HepG2 (cell line): ENCODE results near the gene CDK2. TPM values are rescaled to one million over a fixed set of nuclear protein-coding genes. Genes with fewer than 3 reads are reported as not detected.

Source experiments
- ARHGAP35 ChIP-seq: sonication (generic); formaldehyde crosslinking; IDR thresholded peaks from 2 replicates; pipeline ENCODE4 v1.9.0; 2022; ENCODE audit warnings: mild to moderate bottlenecking, inconsistent platforms, moderate library complexity, missing genetic modification reagents, borderline replicate concordance
- CBX5 ChIP-seq: sonication (generic); formaldehyde crosslinking; IDR thresholded peaks from 2 replicates; pipeline ENCODE4 v1.4.0; 2020; ENCODE audit warnings: missing genetic modification reagents, borderline replicate concordance
- DPF2 ChIP-seq: sonication (generic); formaldehyde crosslinking; IDR thresholded peaks from 2 replicates; pipeline ENCODE4 v1.4.0; 2020; ENCODE audit warnings: mild to moderate bottlenecking, low read depth, missing genetic modification reagents, borderline replicate concordance
- GATAD1 ChIP-seq: IDR thresholded peaks from 2 replicates; pipeline ENCODE4 v1.6.1; 2016; ENCODE audit warnings: missing genetic modification reagents, missing compliant biosample characterization
- JUN ChIP-seq: sonication (generic); formaldehyde crosslinking; IDR thresholded peaks from 2 replicates; pipeline ENCODE4 v1.4.0; 2020; ENCODE audit warnings: mild to moderate bottlenecking, missing genetic modification reagents
- MXI1 ChIP-seq: IDR thresholded peaks from 3 replicates; pipeline ENCODE4 v1.6.1; 2012; ENCODE audit warnings: low read depth, low read length, inconsistent platforms, borderline replicate concordance
- NBN ChIP-seq: fragments of 450-650 bp; conservative IDR thresholded peaks from 2 replicates; pipeline ENCODE4 v1.6.1; 2017
- NCOA2 ChIP-seq: sonication (generic); formaldehyde crosslinking; IDR thresholded peaks from 2 replicates; pipeline ENCODE4 v1.8.0; 2022; ENCODE audit warnings: inconsistent platforms
- STAG1 ChIP-seq: sonication (generic); formaldehyde crosslinking; IDR thresholded peaks from 2 replicates; pipeline ENCODE4 v1.4.0; 2020; ENCODE audit warnings: missing genetic modification reagents
- TOE1 ChIP-seq: sonication (generic); formaldehyde crosslinking; IDR thresholded peaks from 2 replicates; pipeline ENCODE4 v1.4.0; 2020; ENCODE audit warnings: mild to moderate bottlenecking, missing genetic modification reagents
- ZMAT3 ChIP-seq: sonication (generic); formaldehyde crosslinking; conservative IDR thresholded peaks from 2 replicates; pipeline ENCODE4 v1.7.0; 2021; ENCODE audit warnings: missing genetic modification reagents
- ZNF7 ChIP-seq: IDR thresholded peaks from 2 replicates; pipeline ENCODE4 v1.6.1; 2016; ENCODE audit warnings: missing biosample characterization, missing genetic modification reagents
- ZNF792 ChIP-seq: IDR thresholded peaks from 2 replicates; pipeline ENCODE4 v1.6.1; 2016
- ZNF850 ChIP-seq: sonication (generic); formaldehyde crosslinking; conservative IDR thresholded peaks from 2 replicates; pipeline ENCODE4 v1.9.0; 2021; ENCODE audit warnings: mild to moderate bottlenecking, missing genetic modification reagents
- polyA plus RNA-seq, 8 experiments: library from polyadenylated mRNA; depleted of rRNA in 3 of 8; stranded (reverse) in 7 of 8; unstranded in 1 of 8; fragments of >200 nt; fragmentation: Illumina TruSeq in 4 of 8; extraction: Trizol in 4 of 8; gene quantifications; 2 replicates each; pipeline versions ENCODE4 v1.2.1 to v1.2.3, GENCODE V29; 2011 to 2016; ENCODE audit warnings: low read depth in 4 of 8, missing spikeins in 1 of 8, mixed read lengths in 1 of 8; ENCODE audit not compliant: insufficient read depth in 1 of 8
- total RNA-seq, 5 experiments: library from RNA; depleted of rRNA; stranded (reverse); fragments of >200 nt; fragmentation: Illumina TruSeq; extraction: Trizol; gene quantifications; 2 replicates each; pipeline ENCODE4 v1.2.3, GENCODE V29; 2016; ENCODE audit warnings: low read depth in 1 of 5
- TF ChIP-seq, protein P1 (sequence below): sonication (generic); formaldehyde crosslinking; IDR thresholded peaks from 2 replicates; pipeline ENCODE4 v1.4.0; 2020; ENCODE audit warnings: mild to moderate bottlenecking, missing genetic modification reagents, borderline replicate concordance
- TF ChIP-seq, protein P2 (sequence below): sonication (generic); formaldehyde crosslinking; conservative IDR thresholded peaks from 2 replicates; pipeline ENCODE4 v1.5.0; 2020; ENCODE audit warnings: missing genetic modification reagents
- TF ChIP-seq, protein P3 (sequence below): sonication (generic); formaldehyde crosslinking; IDR thresholded peaks from 2 replicates; pipeline ENCODE4 v1.8.0; 2022; ENCODE audit warnings: mild to moderate bottlenecking, missing genetic modification reagents, moderate library complexity
- TF ChIP-seq, protein P4 (sequence below): sonication (generic); formaldehyde crosslinking; IDR thresholded peaks from 2 replicates; pipeline ENCODE4 v1.9.0; 2022; ENCODE audit warnings: low read depth, missing genetic modification reagents
- TF ChIP-seq, protein P5 (sequence below): fragments of 450-650 bp; IDR thresholded peaks from 2 replicates; pipeline ENCODE4 v1.6.1; 2017

Gene CDK2
- total and polyA plus RNA-seq, 2 of the 13 experiments (the other 11 are each of a cell fraction or from before 2014, with no cell fraction given): 47.5 to 52.6 TPM

DNA sequence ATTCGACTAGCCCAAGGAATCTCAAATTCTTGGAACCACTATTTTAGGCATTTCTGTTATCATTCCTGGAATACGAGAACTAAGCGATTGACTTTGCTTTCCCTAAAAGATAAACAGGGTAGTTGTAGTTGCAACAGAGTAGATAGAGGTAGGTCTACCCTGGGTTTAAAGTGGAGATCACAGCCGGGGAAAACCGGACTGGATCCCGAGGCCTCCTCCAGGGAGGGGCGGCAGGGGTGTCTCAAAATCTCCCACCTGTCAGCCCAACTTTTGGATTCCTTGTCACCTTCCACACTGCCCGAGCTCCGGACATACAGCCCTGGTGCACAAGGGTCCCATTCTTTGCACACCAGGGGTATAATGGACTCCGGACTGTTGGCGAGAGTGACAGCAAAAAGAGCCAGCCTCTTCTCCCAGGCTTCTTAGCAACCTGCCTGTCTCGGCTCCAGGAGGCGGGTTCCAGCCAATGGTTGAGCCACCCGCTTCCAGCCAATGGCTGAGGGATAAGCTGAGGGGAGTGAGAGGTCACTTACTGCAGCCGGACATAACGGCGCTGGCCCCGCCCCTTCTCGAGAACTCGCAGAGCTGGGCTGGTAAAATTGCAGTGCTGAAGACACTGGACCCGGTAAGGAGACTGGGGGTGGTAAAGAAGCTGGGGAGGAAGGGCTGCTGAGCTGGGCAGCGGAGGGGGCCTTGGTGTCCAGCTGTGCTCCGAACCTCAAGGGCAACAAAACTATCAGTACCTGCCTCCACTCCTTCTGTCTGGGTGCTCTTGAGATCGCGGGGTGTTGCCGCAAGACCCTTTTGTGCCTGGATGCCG lies 30.3 kb downstream of the CDK2 start, which contains the start of gene SUOX (continued):
- TF ChIP-seq, protein P1, sequence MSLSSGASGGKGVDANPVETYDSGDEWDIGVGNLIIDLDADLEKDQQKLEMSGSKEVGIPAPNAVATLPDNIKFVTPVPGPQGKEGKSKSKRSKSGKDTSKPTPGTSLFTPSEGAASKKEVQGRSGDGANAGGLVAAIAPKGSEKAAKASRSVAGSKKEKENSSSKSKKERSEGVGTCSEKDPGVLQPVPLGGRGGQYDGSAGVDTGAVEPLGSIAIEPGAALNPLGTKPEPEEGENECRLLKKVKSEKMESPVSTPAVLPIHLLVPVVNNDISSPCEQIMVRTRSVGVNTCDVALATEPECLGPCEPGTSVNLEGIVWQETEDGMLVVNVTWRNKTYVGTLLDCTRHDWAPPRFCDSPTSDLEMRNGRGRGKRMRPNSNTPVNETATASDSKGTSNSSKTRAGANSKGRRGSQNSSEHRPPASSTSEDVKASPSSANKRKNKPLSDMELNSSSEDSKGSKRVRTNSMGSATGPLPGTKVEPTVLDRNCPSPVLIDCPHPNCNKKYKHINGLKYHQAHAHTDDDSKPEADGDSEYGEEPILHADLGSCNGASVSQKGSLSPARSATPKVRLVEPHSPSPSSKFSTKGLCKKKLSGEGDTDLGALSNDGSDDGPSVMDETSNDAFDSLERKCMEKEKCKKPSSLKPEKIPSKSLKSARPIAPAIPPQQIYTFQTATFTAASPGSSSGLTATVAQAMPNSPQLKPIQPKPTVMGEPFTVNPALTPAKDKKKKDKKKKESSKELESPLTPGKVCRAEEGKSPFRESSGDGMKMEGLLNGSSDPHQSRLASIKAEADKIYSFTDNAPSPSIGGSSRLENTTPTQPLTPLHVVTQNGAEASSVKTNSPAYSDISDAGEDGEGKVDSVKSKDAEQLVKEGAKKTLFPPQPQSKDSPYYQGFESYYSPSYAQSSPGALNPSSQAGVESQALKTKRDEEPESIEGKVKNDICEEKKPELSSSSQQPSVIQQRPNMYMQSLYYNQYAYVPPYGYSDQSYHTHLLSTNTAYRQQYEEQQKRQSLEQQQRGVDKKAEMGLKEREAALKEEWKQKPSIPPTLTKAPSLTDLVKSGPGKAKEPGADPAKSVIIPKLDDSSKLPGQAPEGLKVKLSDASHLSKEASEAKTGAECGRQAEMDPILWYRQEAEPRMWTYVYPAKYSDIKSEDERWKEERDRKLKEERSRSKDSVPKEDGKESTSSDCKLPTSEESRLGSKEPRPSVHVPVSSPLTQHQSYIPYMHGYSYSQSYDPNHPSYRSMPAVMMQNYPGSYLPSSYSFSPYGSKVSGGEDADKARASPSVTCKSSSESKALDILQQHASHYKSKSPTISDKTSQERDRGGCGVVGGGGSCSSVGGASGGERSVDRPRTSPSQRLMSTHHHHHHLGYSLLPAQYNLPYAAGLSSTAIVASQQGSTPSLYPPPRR (CRISPR knock-in tag): no peak; the same call in 1 of the 2 replicates
- no peak; the same call in 1 of the 2 replicates for TF ChIP-seq STAG1
- no peak for TF ChIP-seq JUN (CRISPR knock-in tag)
- TF ChIP-seq ZNF850 (CRISPR knock-in tag): no peak
- TF ChIP-seq NBN: no peak
- TF ChIP-seq, protein P2, sequence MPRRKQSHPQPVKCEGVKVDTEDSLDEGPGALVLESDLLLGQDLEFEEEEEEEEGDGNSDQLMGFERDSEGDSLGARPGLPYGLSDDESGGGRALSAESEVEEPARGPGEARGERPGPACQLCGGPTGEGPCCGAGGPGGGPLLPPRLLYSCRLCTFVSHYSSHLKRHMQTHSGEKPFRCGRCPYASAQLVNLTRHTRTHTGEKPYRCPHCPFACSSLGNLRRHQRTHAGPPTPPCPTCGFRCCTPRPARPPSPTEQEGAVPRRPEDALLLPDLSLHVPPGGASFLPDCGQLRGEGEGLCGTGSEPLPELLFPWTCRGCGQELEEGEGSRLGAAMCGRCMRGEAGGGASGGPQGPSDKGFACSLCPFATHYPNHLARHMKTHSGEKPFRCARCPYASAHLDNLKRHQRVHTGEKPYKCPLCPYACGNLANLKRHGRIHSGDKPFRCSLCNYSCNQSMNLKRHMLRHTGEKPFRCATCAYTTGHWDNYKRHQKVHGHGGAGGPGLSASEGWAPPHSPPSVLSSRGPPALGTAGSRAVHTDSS (CRISPR knock-in tag): no peak
- no peak for TF ChIP-seq TOE1 (CRISPR knock-in tag)
- no peak for TF ChIP-seq CBX5 (CRISPR knock-in tag)
- peak; percentile 76 for TF ChIP-seq GATAD1 (CRISPR knock-in tag)
- no peak for TF ChIP-seq DPF2 (CRISPR knock-in tag)
- TF ChIP-seq, protein P3, sequence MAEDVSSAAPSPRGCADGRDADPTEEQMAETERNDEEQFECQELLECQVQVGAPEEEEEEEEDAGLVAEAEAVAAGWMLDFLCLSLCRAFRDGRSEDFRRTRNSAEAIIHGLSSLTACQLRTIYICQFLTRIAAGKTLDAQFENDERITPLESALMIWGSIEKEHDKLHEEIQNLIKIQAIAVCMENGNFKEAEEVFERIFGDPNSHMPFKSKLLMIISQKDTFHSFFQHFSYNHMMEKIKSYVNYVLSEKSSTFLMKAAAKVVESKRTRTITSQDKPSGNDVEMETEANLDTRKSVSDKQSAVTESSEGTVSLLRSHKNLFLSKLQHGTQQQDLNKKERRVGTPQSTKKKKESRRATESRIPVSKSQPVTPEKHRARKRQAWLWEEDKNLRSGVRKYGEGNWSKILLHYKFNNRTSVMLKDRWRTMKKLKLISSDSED (CRISPR knock-in tag): no peak
- peak; percentile 70; the same call in 1 of the 2 replicates for TF ChIP-seq ZNF792 (CRISPR knock-in tag)
- no peak for TF ChIP-seq ARHGAP35 (CRISPR knock-in tag)
- no peak for TF ChIP-seq ZNF7 (CRISPR knock-in tag)
- 0 out of 2 replicates have a peak, but pooled peaks have one; percentile 25 for TF ChIP-seq NCOA2 (CRISPR knock-in tag)
- TF ChIP-seq, protein P4, sequence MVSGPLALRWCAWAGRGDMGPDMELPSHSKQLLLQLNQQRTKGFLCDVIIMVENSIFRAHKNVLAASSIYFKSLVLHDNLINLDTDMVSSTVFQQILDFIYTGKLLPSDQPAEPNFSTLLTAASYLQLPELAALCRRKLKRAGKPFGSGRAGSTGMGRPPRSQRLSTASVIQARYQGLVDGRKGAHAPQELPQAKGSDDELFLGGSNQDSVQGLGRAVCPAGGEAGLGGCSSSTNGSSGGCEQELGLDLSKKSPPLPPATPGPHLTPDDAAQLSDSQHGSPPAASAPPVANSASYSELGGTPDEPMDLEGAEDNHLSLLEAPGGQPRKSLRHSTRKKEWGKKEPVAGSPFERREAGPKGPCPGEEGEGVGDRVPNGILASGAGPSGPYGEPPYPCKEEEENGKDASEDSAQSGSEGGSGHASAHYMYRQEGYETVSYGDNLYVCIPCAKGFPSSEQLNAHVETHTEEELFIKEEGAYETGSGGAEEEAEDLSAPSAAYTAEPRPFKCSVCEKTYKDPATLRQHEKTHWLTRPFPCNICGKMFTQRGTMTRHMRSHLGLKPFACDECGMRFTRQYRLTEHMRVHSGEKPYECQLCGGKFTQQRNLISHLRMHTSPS (CRISPR knock-in tag): peak; percentile 34; the same call in 1 of the 2 replicates
- TF ChIP-seq, protein P5, sequence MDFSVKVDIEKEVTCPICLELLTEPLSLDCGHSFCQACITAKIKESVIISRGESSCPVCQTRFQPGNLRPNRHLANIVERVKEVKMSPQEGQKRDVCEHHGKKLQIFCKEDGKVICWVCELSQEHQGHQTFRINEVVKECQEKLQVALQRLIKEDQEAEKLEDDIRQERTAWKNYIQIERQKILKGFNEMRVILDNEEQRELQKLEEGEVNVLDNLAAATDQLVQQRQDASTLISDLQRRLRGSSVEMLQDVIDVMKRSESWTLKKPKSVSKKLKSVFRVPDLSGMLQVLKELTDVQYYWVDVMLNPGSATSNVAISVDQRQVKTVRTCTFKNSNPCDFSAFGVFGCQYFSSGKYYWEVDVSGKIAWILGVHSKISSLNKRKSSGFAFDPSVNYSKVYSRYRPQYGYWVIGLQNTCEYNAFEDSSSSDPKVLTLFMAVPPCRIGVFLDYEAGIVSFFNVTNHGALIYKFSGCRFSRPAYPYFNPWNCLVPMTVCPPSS: no peak
- TF ChIP-seq ZMAT3 (CRISPR knock-in tag): no peak
- TF ChIP-seq MXI1: peak; percentile 51; the same call in 1 of the 3 replicates
